Measurements from ENCODE around the gene ABCG8.
A peak's percentile ranks its signal among the peaks of the same experiment; 100 is the strongest.
"Not testable (repeated sequence)": the region's sequence is repeated elsewhere in the genome, so short reads cannot be mapped to it uniquely, and the experiment has no call there.

The ABCG8 gene

GRCh38 chr2:43898134-43898837, 59.5 kb downstream of the ABCG8 start:
- no peak overlapping the region for H3K27ac Mint-ChIP-seq

GRCh38 chr2:43898838-43899346, 60.1 kb downstream of the ABCG8 start:
- Mint-ChIP-seq H3K4me3 (no peak overlapping the region), H3K27me3 (no peaks in the 10 kb centered on the region), H3K9me3 (no peaks in the 10 kb centered on the region), H3K36me3 (peaks cover 38% of the 10 kb centered on the region), H3K27ac (no peak overlapping the region), H3K4me1 (no peaks in the 10 kb centered on the region)
- CTCF ChIA-PET: no interaction called here
- no peak for DNase-seq

More at GRCh38 chr2:43898134-43898837, 59.5 kb downstream of the ABCG8 start:
- no peak for DNase-seq
- Mint-ChIP-seq H3K9me3 (no peaks in the 10 kb centered on the region), H3K4me3 (no peak overlapping the region), H3K27me3 (no peaks in the 10 kb centered on the region), H3K4me1 (no peaks in the 10 kb centered on the region), H3K36me3 (peaks cover 41% of the 10 kb centered on the region)
- CTCF ChIA-PET: no interaction called here

- no peaks in the 10 kb centered on the region for H3K27me3 Mint-ChIP-seq
- CTCF ChIA-PET: no interaction called here
- H3K9me3 Mint-ChIP-seq: no peaks in the 10 kb centered on the region
- H3K4me1 Mint-ChIP-seq: no peaks in the 10 kb centered on the region
- no peak overlapping the region for H3K4me3 Mint-ChIP-seq
- no peak for DNase-seq
- H3K36me3 Mint-ChIP-seq: peaks cover 40% of the 10 kb centered on the region
- H3K27ac Mint-ChIP-seq: no peak overlapping the region
These were observed 60.8 kb downstream of the ABCG8 start for GRCh38 chr2:43899589-43899988.

- Mint-ChIP-seq H3K4me1 (no peaks in the 10 kb centered on the region), H3K9me3 (no peaks in the 10 kb centered on the region), H3K27ac (no peak overlapping the region), H3K4me3 (no peak overlapping the region), H3K36me3 (peaks cover 42% of the 10 kb centered on the region), H3K27me3 (no peaks in the 10 kb centered on the region)
- no peak for DNase-seq
- CTCF ChIA-PET: interaction anchor here (0.8 kb wide), 1 partner anchor 27 kb away, joined by 3 read pairs; no protein-coding TSS in a partner anchor
These were observed 66.6 kb downstream of the ABCG8 start for GRCh38 chr2:43905371-43905803.

GRCh38 chr2:43905871-43906270, 67.1 kb downstream of the ABCG8 start:
- H3K27me3 Mint-ChIP-seq: no peaks in the 10 kb centered on the region
- no peak overlapping the region for H3K27ac Mint-ChIP-seq
- peaks cover 37% of the 10 kb centered on the region for H3K36me3 Mint-ChIP-seq
- no peak for DNase-seq
- no peaks in the 10 kb centered on the region for H3K4me1 Mint-ChIP-seq
- no peak overlapping the region for H3K4me3 Mint-ChIP-seq
- CTCF ChIA-PET: no interaction called here
- no peaks in the 10 kb centered on the region for H3K9me3 Mint-ChIP-seq

DNA sequence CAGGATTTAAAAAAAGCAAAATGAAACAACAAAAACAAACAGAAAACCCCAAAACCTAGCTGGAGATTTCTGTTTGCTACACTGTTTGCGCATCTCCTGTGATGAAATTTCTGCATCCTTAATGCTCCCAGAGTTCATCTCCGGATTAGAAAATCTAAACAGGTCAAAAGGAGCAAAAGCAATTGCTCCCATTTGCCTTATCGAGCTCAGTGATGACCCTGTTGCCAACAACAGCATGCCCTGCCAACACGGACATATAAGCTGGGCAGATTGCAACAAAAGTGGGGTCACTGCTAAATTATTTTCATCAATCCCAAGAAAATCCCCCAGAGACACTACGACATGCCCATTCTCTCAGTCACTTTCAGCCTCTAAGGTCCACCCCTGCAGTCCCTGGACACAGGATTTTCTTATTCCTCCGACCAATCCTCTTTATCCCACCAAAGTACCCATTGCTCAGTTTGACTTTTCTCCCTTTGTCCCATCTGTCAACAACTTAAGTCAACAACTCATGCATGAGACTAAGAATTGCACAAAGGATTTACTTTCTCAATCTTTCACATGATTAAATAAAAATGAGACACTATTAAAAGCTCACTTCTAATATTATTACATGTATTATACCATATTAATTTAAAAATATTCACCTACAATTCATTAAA, 67.8 kb downstream of the ABCG8 start:
- Mint-ChIP-seq H3K4me1 (peaks cover 2% of the 10 kb centered on the region), H3K27me3 (no peaks in the 10 kb centered on the region), H3K4me3 (no peak overlapping the region), H3K27ac (no peak overlapping the region), H3K36me3 (peaks cover 39% of the 10 kb centered on the region), H3K9me3 (no peaks in the 10 kb centered on the region)
- CTCF ChIA-PET: no interaction called here
- no peak for DNase-seq

DNA sequence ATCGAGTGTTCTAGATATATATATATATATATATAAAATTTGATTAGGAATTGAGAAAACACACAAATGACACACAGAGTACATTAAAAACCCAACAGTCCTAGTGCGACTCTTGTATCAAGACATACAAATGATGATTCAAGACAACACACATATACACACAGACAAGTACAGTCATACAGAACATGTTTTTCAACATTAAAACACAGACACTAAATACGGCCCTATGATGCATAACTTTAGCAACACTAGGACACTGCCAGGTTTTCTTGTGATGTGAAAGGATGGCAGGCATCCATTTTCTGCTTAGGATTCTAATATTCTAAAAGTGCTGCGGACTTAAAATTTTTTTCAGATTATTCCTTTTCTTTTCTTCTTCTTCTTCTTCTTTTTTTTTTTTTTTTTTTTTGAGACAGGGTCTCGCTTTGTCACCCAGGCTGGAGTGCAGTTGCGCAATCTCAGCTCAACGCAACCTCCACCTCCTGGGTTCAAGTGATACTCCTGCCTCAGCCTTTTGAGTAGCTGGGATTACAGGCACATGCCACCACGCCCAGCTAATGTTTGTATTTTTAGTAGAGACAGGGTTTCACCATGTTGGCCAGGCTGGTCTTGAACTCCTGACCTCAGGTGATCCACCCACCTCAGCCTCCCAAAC, 72.5 kb downstream of the ABCG8 start:
- H3K36me3 Mint-ChIP-seq: peaks cover 30% of the 10 kb centered on the region

GRCh38 chr2:43924463-43924862, 85.7 kb downstream of the ABCG8 start:
- H3K9me3 Mint-ChIP-seq: no peaks in the 10 kb centered on the region
- no peak overlapping the region for H3K4me3 Mint-ChIP-seq
- no peak overlapping the region for H3K27ac Mint-ChIP-seq
- H3K36me3 Mint-ChIP-seq: peaks cover 29% of the 10 kb centered on the region
- H3K4me1 Mint-ChIP-seq: peaks cover 12% of the 10 kb centered on the region
- no peaks in the 10 kb centered on the region for H3K27me3 Mint-ChIP-seq
- DNase-seq: no peak
- CTCF ChIA-PET: interaction anchor here (0.7 kb wide), 1 partner anchor 27 kb away, joined by 3 read pairs; no protein-coding TSS in a partner anchor

More for the DNA sequence above, 72.5 kb downstream of the ABCG8 start:
- H3K4me3 Mint-ChIP-seq, H3K4me1 Mint-ChIP-seq, H3K27ac Mint-ChIP-seq, H3K9me3 Mint-ChIP-seq, H3K27me3 Mint-ChIP-seq, DNase-seq, CTCF ChIA-PET: not testable (repeated sequence)

DNA sequence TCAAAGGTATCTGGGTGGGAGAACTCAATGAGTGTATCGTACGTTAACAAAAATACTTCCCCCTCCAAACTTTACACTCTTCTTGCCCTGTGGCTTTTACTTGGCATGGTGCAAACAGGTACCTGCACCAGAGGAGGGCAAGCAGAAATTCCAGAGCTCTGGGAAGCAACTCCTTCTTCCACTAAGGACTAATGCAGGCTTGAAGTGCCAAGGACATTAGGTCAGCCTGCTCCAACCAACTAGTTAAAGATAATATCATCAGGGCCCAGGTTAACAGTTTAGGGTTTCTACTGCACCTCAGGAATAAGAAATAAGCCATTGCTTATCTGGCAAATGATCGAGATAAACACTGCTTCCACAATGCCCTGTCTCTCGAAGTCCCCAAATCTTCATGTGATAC, 86.7 kb downstream of the ABCG8 start:
- CTCF ChIA-PET: no interaction called here
- H3K4me1 Mint-ChIP-seq: peaks cover 4% of the 10 kb centered on the region
- no peaks in the 10 kb centered on the region for H3K27me3 Mint-ChIP-seq
- H3K36me3 Mint-ChIP-seq: peaks cover 35% of the 10 kb centered on the region
- no peaks in the 10 kb centered on the region for H3K9me3 Mint-ChIP-seq
- no peak overlapping the region for H3K4me3 Mint-ChIP-seq
- DNase-seq: no peak
- no peak overlapping the region for H3K27ac Mint-ChIP-seq

- no peaks in the 10 kb centered on the region for H3K27me3 Mint-ChIP-seq
- no peaks in the 10 kb centered on the region for H3K9me3 Mint-ChIP-seq
- peak overlapping the region; percentile 5 for H3K4me3 Mint-ChIP-seq
- CTCF ChIA-PET: no interaction called here
- peaks cover 41% of the 10 kb centered on the region for H3K36me3 Mint-ChIP-seq
- DNase-seq: no peak
- H3K4me1 Mint-ChIP-seq: peaks cover 4% of the 10 kb centered on the region
- H3K27ac Mint-ChIP-seq: peak overlapping the region; percentile 9
These were observed 88.7 kb downstream of the ABCG8 start for GRCh38 chr2:43927442-43927841.

DNA sequence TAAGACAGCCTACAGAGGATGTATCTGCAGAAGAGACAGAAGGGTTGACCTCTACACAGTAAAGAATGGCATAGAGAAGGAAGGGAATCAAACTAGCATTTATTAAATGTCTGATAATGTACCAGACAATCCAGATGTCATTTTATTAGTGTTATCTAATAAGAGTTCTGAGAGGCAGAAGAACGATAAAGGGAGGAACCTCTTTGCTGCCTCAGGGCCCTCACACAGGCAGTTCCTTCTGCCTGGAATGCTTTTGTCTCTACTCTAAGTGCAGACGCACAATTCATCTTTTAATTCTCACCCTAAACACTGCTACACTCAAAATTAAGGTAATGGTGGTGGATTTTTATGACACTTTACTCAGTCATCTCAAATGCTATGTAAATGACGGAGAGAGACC, 92.5 kb downstream of the ABCG8 start:
- CTCF ChIA-PET: interaction anchor here (0.8 kb wide), 1 partner anchor 54 kb away, joined by 3 read pairs; no protein-coding TSS in a partner anchor
- H3K4me3 Mint-ChIP-seq: no peak overlapping the region
- H3K4me1 Mint-ChIP-seq: peaks cover 4% of the 10 kb centered on the region
- H3K36me3 Mint-ChIP-seq: peaks cover 44% of the 10 kb centered on the region
- H3K9me3 Mint-ChIP-seq: no peaks in the 10 kb centered on the region
- H3K27ac Mint-ChIP-seq: no peak overlapping the region
- H3K27me3 Mint-ChIP-seq: no peaks in the 10 kb centered on the region
- no peak for DNase-seq

Measured in activated naive CD4-positive, alpha-beta T cell treated with anti-CD3 and anti-CD28 coated beads, Interleukin-2, amount 10 ng/mL, durations not matched to agents 7 days and 5 days (primary cell).